H1 (cell line): ENCODE measurements around the gene NCCRP1. TPM values are rescaled to one million over a fixed set of nuclear protein-coding genes. Genes with fewer than 3 reads are reported as not detected.

Experiments
- CTCF ChIA-PET: fragments of 300-600 bp; sonication (Branson Sonifier 250); formaldehyde crosslinking; loops from one replicate; lab custom pipeline; 2021; ENCODE audit not compliant: partially characterized antibody; lab: Charles Lee
- POLR2A ChIA-PET: fragments of 300-600 bp; sonication (Branson Sonifier 250); formaldehyde crosslinking; loops from one replicate; lab custom pipeline; 2021; ENCODE audit warnings: inconsistent platforms; ENCODE audit not compliant: partially characterized antibody; lab: Charles Lee
- DNase-seq, 2 experiments: peaks; one replicate each; pipeline versions ENCODE4 v3.0.0 to v3.0.0-alpha.2; 2010 to 2022; ENCODE audit warnings: low spot score in 2 of 2, low read depth in 1 of 2, mixed read lengths in 1 of 2
- FAIRE-seq: peaks from 2 replicates; lab custom pipeline; 2011; peaks lifted over from hg19 to GRCh38; lab: Jason Lieb, UNC
- H2AFZ ChIP-seq: 2 replicates; pipeline ENCODE4 v1.8.1; 2012; ENCODE audit warnings: low read length, inconsistent platforms
- H2AK5ac ChIP-seq: 2 replicates; pipeline ENCODE4 v1.6.1; 2013; ENCODE audit warnings: low read depth, low read length
- H2BK120ac ChIP-seq: replicated peaks from 2 replicates; pipeline ENCODE3; 2013; ENCODE audit warnings: low read depth, low read length, inconsistent platforms
- H2BK12ac ChIP-seq: 2 replicates; pipeline ENCODE4 v1.6.1; 2013; ENCODE audit warnings: low read depth, low read length
- H2BK15ac ChIP-seq: 2 replicates; pipeline ENCODE4 v1.6.1; 2013; ENCODE audit warnings: low read length
- H2BK20ac ChIP-seq: 2 replicates; pipeline ENCODE4 v1.6.1; 2013; ENCODE audit warnings: low read length
- H2BK5ac ChIP-seq: 2 replicates; pipeline ENCODE4 v1.6.1; 2013; ENCODE audit warnings: low read depth, low read length
- H3K14ac ChIP-seq: 2 replicates; pipeline ENCODE4 v1.6.1; 2013; ENCODE audit warnings: inconsistent platforms; ENCODE audit not compliant: insufficient read length
- H3K18ac ChIP-seq: 2 replicates; pipeline ENCODE4 v1.6.1; 2013; ENCODE audit warnings: low read length; ENCODE audit errors: extremely low read depth
- H3K23ac ChIP-seq: 2 replicates; pipeline ENCODE4 v1.6.1; 2013; ENCODE audit warnings: inconsistent platforms; ENCODE audit not compliant: insufficient read length
- H3K23me2 ChIP-seq: 2 replicates; pipeline ENCODE4 v1.6.1; 2013; ENCODE audit warnings: low read depth, low read length
- H3K27ac ChIP-seq: 2 replicates; pipeline ENCODE4 v1.6.1; 2011; ENCODE audit warnings: low read depth, low read length, inconsistent platforms
- H3K27me3 ChIP-seq, 4 experiments: replicated peaks in 1 of 4; 1 replicate in 1 of 4; 2 replicates in 3 of 4; pipeline versions ENCODE4 v1.6.1 to v1.8.1; 2011 to 2013; ENCODE audit warnings: low read length in 3 of 4, mild to moderate bottlenecking in 3 of 4, inconsistent platforms in 2 of 4, mixed read lengths in 2 of 4, moderate library complexity in 1 of 4; ENCODE audit not compliant: control insufficient read depth in 3 of 4, insufficient read depth in 3 of 4; ENCODE audit errors: extremely low read depth in 1 of 4
- H3K36me3 ChIP-seq, 4 experiments: 2 replicates each; pipeline versions ENCODE4 v1.6.1 to v1.8.1; 2011 to 2013; ENCODE audit warnings: mild to moderate bottlenecking in 4 of 4, low read length in 3 of 4, moderate library complexity in 2 of 4, control low read depth in 1 of 4, inconsistent platforms in 1 of 4; ENCODE audit not compliant: insufficient read depth in 4 of 4, control insufficient read depth in 2 of 4
- H3K4ac ChIP-seq: replicated peaks from 2 replicates; pipeline ENCODE3; 2013; ENCODE audit warnings: low read length, low read depth, mixed read lengths, inconsistent platforms; ENCODE audit not compliant: insufficient read length
- H3K4me1 ChIP-seq, 4 experiments: replicated peaks in 1 of 4; 1 replicate in 1 of 4; 2 replicates in 3 of 4; pipeline versions ENCODE4 v1.6.1 to v1.8.1; 2011 to 2013; ENCODE audit warnings: low read length in 3 of 4, inconsistent platforms in 2 of 4, mixed read lengths in 1 of 4; ENCODE audit not compliant: insufficient read depth in 4 of 4, control insufficient read depth in 3 of 4
- H3K4me2 ChIP-seq, 2 experiments: 2 replicates each; pipeline versions ENCODE4 v1.6.1 to v1.8.1; 2011 to 2013; ENCODE audit warnings: low read depth in 2 of 2, low read length in 2 of 2, control low read depth in 1 of 2, inconsistent platforms in 1 of 2, mild to moderate bottlenecking in 1 of 2; ENCODE audit not compliant: insufficient read depth in 1 of 2
- H3K4me3 ChIP-seq, 4 experiments: fragments of 200-600, 300-600 bp in 1 of 4; sonication (generic), shearing (Covaris generic), sonication (Bioruptor Twin) in 1 of 4; 2 replicates each; pipeline versions ENCODE4 v1.5.1 to v1.8.1; 2011 to 2016; ENCODE audit warnings: low read length in 4 of 4, low read depth in 3 of 4, control low read depth in 2 of 4, inconsistent platforms in 2 of 4, mild to moderate bottlenecking in 2 of 4, mixed read lengths in 1 of 4, moderate library complexity in 1 of 4; ENCODE audit not compliant: insufficient read depth in 2 of 4; ENCODE audit errors: extremely low read depth in 1 of 4
- H3K56ac ChIP-seq: replicated peaks from 2 replicates; pipeline ENCODE3; 2013; ENCODE audit warnings: low read depth, mild to moderate bottlenecking, mixed read lengths, low read length, inconsistent platforms; ENCODE audit not compliant: insufficient read length
- H3K79me1 ChIP-seq: 2 replicates; pipeline ENCODE4 v1.6.1; 2013; ENCODE audit warnings: low read depth, low read length, control low read depth
- H3K79me2 ChIP-seq, 2 experiments: 2 replicates each; pipeline versions ENCODE4 v1.6.1 to v1.8.1; 2012 to 2013; ENCODE audit warnings: low read length in 2 of 2, mild to moderate bottlenecking in 2 of 2, inconsistent platforms in 1 of 2; ENCODE audit not compliant: insufficient read depth in 2 of 2, control insufficient read depth in 1 of 2
- H3K9ac ChIP-seq, 4 experiments: replicated peaks in 1 of 4; 1 replicate in 1 of 4; 2 replicates in 3 of 4; pipeline versions ENCODE4 v1.6.1 to v1.8.1; 2011 to 2013; ENCODE audit warnings: low read depth in 3 of 4, low read length in 3 of 4, control low read depth in 2 of 4, mild to moderate bottlenecking in 2 of 4, moderate library complexity in 2 of 4, inconsistent platforms in 1 of 4; ENCODE audit errors: extremely low read depth in 1 of 4
- H3K9me3 ChIP-seq, 2 experiments: 2 replicates each; pipeline versions ENCODE4 v1.6.1 to v1.8.1; 2012 to 2013; ENCODE audit warnings: mild to moderate bottlenecking in 2 of 2, moderate library complexity in 2 of 2, control low read depth in 1 of 2, inconsistent platforms in 1 of 2, low read depth in 1 of 2, low read length in 1 of 2, mixed read lengths in 1 of 2; ENCODE audit not compliant: insufficient read depth in 2 of 2
- H4K20me1 ChIP-seq, 2 experiments: replicated peaks in 1 of 2; 2 replicates each; pipeline versions ENCODE3 to v1.8.1; 2011 to 2013; ENCODE audit warnings: inconsistent platforms in 2 of 2, low read length in 2 of 2, mild to moderate bottlenecking in 1 of 2; ENCODE audit not compliant: insufficient read depth in 2 of 2, control insufficient read depth in 1 of 2
- H4K5ac ChIP-seq: 2 replicates; pipeline ENCODE4 v1.6.1; 2013; ENCODE audit warnings: low read length, low read depth, mixed read lengths, inconsistent platforms; ENCODE audit not compliant: insufficient read length
- H4K8ac ChIP-seq: 2 replicates; pipeline ENCODE4 v1.8.0; 2013; ENCODE audit warnings: mild to moderate bottlenecking, moderate library complexity, low read length, inconsistent platforms; ENCODE audit not compliant: insufficient read depth; ENCODE audit errors: extremely low read depth
- H4K91ac ChIP-seq: replicated peaks from 2 replicates; pipeline ENCODE3; 2013; ENCODE audit warnings: low read length, mixed read lengths, inconsistent platforms; ENCODE audit not compliant: insufficient read length
- BCL11A ChIP-seq, 2 experiments: IDR thresholded peaks; one replicate each; pipeline ENCODE4 v1.6.1; 2011; ENCODE audit warnings: low read depth in 2 of 2, low read length in 2 of 2, mild to moderate bottlenecking in 2 of 2
- EGR1 ChIP-seq: IDR thresholded peaks from 2 replicates; pipeline ENCODE4 v1.6.1; 2011; ENCODE audit warnings: low read depth, low read length, borderline replicate concordance
- JUND ChIP-seq: IDR thresholded peaks from 2 replicates; pipeline ENCODE4 v1.6.1; 2011; ENCODE audit warnings: mild to moderate bottlenecking, improper control_type of control experiment, low read length
- KDM5A ChIP-seq: fragments of 200-600 bp; IDR thresholded peaks from 2 replicates; pipeline ENCODE4 v1.7.1; 2012; ENCODE audit warnings: mild to moderate bottlenecking, low read length, inconsistent platforms, mixed read lengths
- NRF1 ChIP-seq: IDR thresholded peaks from 2 replicates; pipeline ENCODE4 v1.6.1; 2011; ENCODE audit warnings: mild to moderate bottlenecking, low read depth, low read length, improper control_type of control experiment
- POLR2A ChIP-seq, 2 experiments: IDR thresholded peaks; 1 replicate in 1 of 2; 2 replicates in 1 of 2; pipeline ENCODE4 v1.6.1; 2011; ENCODE audit warnings: low read depth in 2 of 2, low read length in 2 of 2, mild to moderate bottlenecking in 2 of 2; ENCODE audit errors: control extremely low read depth in 1 of 2
- POLR2AphosphoS5 ChIP-seq: IDR thresholded peaks from 2 replicates; pipeline ENCODE4 v1.6.1; 2011; ENCODE audit warnings: low read depth, low read length
- WGBS, 2 experiments: shearing (Covaris generic) in 1 of 2; methylation state at CpG; one replicate each; pipeline versions ENCODE4 v1.1.6 to v1.1.7; 2013 to 2015; ENCODE audit warnings: low lambda C conversion rate in 2 of 2, mixed read lengths in 2 of 2, inconsistent platforms in 1 of 2, low coverage in 1 of 2, missing lambda C conversion rate in 1 of 2; ENCODE audit not compliant: insufficient replicate concordance in 2 of 2, insufficient coverage in 1 of 2, insufficient read length in 1 of 2; ENCODE audit errors: extremely low coverage in 1 of 2, missing lambda C conversion rate in 1 of 2; 5-methylcytosine and 5-hydroxymethylcytosine counted together
- polyA plus RNA-seq, 7 experiments: library from polyadenylated mRNA; depleted of rRNA in 3 of 7; stranded (reverse) in 5 of 7; unstranded in 2 of 7; fragments of >200 nt in 5 of 7; fragments of 200-250 nt in 2 of 7; gene quantifications; 1 replicate in 5 of 7; 2 replicates in 1 of 7; 4 replicates in 1 of 7; pipeline versions ENCODE4 v1.2.1 to v1.2.3, GENCODE V29; 2011 to 2013; ENCODE audit warnings: missing spikeins in 2 of 7, mixed read lengths in 2 of 7
- total RNA-seq: library from RNA; stranded (reverse); fragmentation: NEBNext Ultra II Directional; extraction: Animal tissue kit (Norgen Biotek cat#: 25700); gene quantifications from 2 replicates; pipeline ENCODE4 v1.2.1, GENCODE V29; 2021

Gene NCCRP1
- total and polyA plus RNA-seq, 2 of the 8 experiments (the other 6 are each of a cell fraction or from before 2014, with no cell fraction given), result 2.8 to 7.9 TPM

GRCh38 chr19:39181500-39182173 is 15.1 kb upstream of the NCCRP1 start:
- H3K4ac ChIP-seq, result no peak overlapping the region
- DNase-seq, result no peak
- H3K4me1 ChIP-seq, result no peaks in the 10 kb centered on the region
- H2AK5ac ChIP-seq, result no peak overlapping the region
- no peaks in the 10 kb centered on the region for H3K23me2 ChIP-seq
- FAIRE-seq, result no peak
- no peaks in the 10 kb centered on the region for H3K79me1 ChIP-seq
- H3K9me3 ChIP-seq, result no peaks in the 10 kb centered on the region
- no peak for TF ChIP-seq KDM5A
- TF ChIP-seq BCL11A (IDR thresholded peaks at IDR 0.05; ENCODE audit: low read depth in 2 of 2, low read length in 2 of 2), result no peak
- TF ChIP-seq POLR2AphosphoS5, result no peak
- TF ChIP-seq NRF1, result no peak
- no peak for TF ChIP-seq POLR2A (IDR thresholded peaks at IDR 0.05; ENCODE audit: control extremely low read depth in 1 of 2, low read depth in 2 of 2, low read length in 2 of 2)
- TF ChIP-seq EGR1, result no peak
- TF ChIP-seq JUND, result no peak
- H4K91ac ChIP-seq, result no peak overlapping the region
- H3K79me2 ChIP-seq, result no peaks in the 10 kb centered on the region
- H3K4me3 ChIP-seq, result no peak overlapping the region
- H3K27ac ChIP-seq, result no peak overlapping the region
- H2BK12ac ChIP-seq, result no peak overlapping the region
- no peak overlapping the region for H3K18ac ChIP-seq
- H4K20me1 ChIP-seq, result peaks cover 0 to 2% of the 10 kb centered on the region in 2 experiments
- H3K23ac ChIP-seq, result no peak overlapping the region
- H3K9ac ChIP-seq, result no peak overlapping the region
- H2BK15ac ChIP-seq, result no peak overlapping the region
- 89% methylated on average over 20 of the region's 21 CpGs; no CpG with 5 or more reads in 1 of the 2 experiments for WGBS, 2 experiments
- no peak overlapping the region; the same call in none of the 2 replicates for H4K8ac ChIP-seq
- H3K27me3 ChIP-seq, result no peaks in the 10 kb centered on the region
- no peak overlapping the region for H4K5ac ChIP-seq
- no peak overlapping the region for H3K56ac ChIP-seq
- ChIA-PET CTCF (interaction anchor here (0.6 to 2.1 kb wide), 6 partner anchors 22 to 439 kb away, joined by 3 to 5 read pairs (median 4); partner anchors contain the start of gene SYCN), POLR2A (interaction anchor here (0.6 to 2.4 kb wide), 5 partner anchors 14 to 209 kb away, joined by 3 to 7 read pairs (median 6); partner anchors contain the start of genes MED29 and PAF1)
- H2BK120ac ChIP-seq, result no peak overlapping the region
- H2BK5ac ChIP-seq, result no peak overlapping the region
- H3K4me2 ChIP-seq, result no peak overlapping the region
- H3K36me3 ChIP-seq, result peaks cover 0 to 12% (median 4%) of the 10 kb centered on the region in 4 experiments; a peak in 3 of 8 replicates
- no peak overlapping the region for H3K14ac ChIP-seq
- no peak overlapping the region for H2BK20ac ChIP-seq
- H2AFZ ChIP-seq, result no peak overlapping the region
